ENCODE data around the gene KIF19. TPM values are rescaled to one million over a fixed set of nuclear protein-coding genes. Genes with fewer than 3 reads are reported as not detected.

KIF19 gene
- total and polyA plus RNA-seq, 2 of the 4 experiments (the other 2 are of a cell fraction): not detected

DNA sequence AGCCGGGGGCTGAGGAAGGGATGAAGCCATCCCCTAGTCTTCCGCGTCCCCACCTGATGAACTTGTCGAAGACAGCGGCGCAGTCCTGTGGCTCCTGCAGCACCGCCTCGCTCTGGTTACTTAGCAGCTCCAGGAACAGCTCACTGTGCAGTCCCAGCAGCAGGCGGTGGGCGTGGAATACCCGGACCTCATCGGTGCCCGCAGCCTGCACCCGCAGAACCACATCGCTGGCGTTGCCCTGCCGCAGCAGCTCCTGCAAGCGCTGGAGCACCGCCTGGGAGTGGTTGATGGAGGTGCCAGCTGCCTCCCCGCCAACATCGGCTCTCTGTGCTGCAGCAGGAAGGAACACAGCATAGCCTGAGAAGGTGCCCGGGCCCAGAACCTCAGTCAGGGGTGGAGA is 33.9 kb downstream of the KIF19 start:
- no peak overlapping the region for H3K9ac ChIP-seq (ENCODE audit: low read depth, low read length)
- no peak overlapping the region for H4K91ac ChIP-seq (ENCODE audit: insufficient read depth, low read depth, low read length)
- no peak overlapping the region for H3K14ac ChIP-seq (replicated peaks; ENCODE audit: low read depth, low read length)
- TF ChIP-seq, protein P1, sequence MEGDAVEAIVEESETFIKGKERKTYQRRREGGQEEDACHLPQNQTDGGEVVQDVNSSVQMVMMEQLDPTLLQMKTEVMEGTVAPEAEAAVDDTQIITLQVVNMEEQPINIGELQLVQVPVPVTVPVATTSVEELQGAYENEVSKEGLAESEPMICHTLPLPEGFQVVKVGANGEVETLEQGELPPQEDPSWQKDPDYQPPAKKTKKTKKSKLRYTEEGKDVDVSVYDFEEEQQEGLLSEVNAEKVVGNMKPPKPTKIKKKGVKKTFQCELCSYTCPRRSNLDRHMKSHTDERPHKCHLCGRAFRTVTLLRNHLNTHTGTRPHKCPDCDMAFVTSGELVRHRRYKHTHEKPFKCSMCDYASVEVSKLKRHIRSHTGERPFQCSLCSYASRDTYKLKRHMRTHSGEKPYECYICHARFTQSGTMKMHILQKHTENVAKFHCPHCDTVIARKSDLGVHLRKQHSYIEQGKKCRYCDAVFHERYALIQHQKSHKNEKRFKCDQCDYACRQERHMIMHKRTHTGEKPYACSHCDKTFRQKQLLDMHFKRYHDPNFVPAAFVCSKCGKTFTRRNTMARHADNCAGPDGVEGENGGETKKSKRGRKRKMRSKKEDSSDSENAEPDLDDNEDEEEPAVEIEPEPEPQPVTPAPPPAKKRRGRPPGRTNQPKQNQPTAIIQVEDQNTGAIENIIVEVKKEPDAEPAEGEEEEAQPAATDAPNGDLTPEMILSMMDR (conservative IDR thresholded peaks at IDR 0.05; ENCODE audit: low read depth, low read length): no peak
- TF ChIP-seq CEBPB (IDR thresholded peaks at IDR 0.05; ENCODE audit: low read depth, low read length) (no peak), MXI1 (IDR thresholded peaks at IDR 0.05; ENCODE audit: borderline replicate concordance, low read depth, low read length) (no peak), SMC3 (IDR thresholded peaks at IDR 0.05; ENCODE audit: low read depth, low read length) (no peak), MAFK (IDR thresholded peaks at IDR 0.05; ENCODE audit: low read depth, low read length) (no peak), RFX5 (IDR thresholded peaks at IDR 0.05; ENCODE audit: low read depth, low read length) (no peak), RCOR1 (IDR thresholded peaks at IDR 0.05; ENCODE audit: insufficient replicate concordance, low read length) (no peak), FOS (IDR thresholded peaks at IDR 0.05; ENCODE audit: low read depth, low read length) (no peak), CHD1 (IDR thresholded peaks at IDR 0.05; ENCODE audit: low read depth, low read length) (no peak), NFE2L2 (IDR thresholded peaks at IDR 0.05; ENCODE audit: low read depth, low read length) (no peak), POLR2A (IDR thresholded peaks at IDR 0.05; ENCODE audit: low read depth, low read length) (no peak), BHLHE40 (IDR thresholded peaks at IDR 0.05; ENCODE audit: low read depth, low read length) (no peak), MAZ (IDR thresholded peaks at IDR 0.05; ENCODE audit: borderline replicate concordance, low read depth, low read length) (no peak), RAD21 (IDR thresholded peaks at IDR 0.05; ENCODE audit: low read length) (no peak)
- TF ChIP-seq, protein P2, sequence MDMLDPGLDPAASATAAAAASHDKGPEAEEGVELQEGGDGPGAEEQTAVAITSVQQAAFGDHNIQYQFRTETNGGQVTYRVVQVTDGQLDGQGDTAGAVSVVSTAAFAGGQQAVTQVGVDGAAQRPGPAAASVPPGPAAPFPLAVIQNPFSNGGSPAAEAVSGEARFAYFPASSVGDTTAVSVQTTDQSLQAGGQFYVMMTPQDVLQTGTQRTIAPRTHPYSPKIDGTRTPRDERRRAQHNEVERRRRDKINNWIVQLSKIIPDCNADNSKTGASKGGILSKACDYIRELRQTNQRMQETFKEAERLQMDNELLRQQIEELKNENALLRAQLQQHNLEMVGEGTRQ (IDR thresholded peaks at IDR 0.05; ENCODE audit: low read depth, low read length): no peak
- TF ChIP-seq, protein P3, sequence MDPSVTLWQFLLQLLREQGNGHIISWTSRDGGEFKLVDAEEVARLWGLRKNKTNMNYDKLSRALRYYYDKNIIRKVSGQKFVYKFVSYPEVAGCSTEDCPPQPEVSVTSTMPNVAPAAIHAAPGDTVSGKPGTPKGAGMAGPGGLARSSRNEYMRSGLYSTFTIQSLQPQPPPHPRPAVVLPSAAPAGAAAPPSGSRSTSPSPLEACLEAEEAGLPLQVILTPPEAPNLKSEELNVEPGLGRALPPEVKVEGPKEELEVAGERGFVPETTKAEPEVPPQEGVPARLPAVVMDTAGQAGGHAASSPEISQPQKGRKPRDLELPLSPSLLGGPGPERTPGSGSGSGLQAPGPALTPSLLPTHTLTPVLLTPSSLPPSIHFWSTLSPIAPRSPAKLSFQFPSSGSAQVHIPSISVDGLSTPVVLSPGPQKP (IDR thresholded peaks at IDR 0.05; ENCODE audit: borderline replicate concordance, low read depth, low read length): no peak
- H2BK120ac ChIP-seq (ENCODE audit: low read depth, low read length): no peak overlapping the region
- H2BK5ac ChIP-seq (ENCODE audit: low read depth, low read length, poor library complexity, severe bottlenecking): no peak overlapping the region
- H3K4ac ChIP-seq (ENCODE audit: low read depth, low read length): no peak overlapping the region
- no peak overlapping the region for H3K4me3 ChIP-seq (ENCODE audit: insufficient read depth, low read depth, low read length)
- H4K5ac ChIP-seq (ENCODE audit: low read depth, low read length): no peak overlapping the region
- no peak overlapping the region for H2AK5ac ChIP-seq (ENCODE audit: low read depth, low read length)
- no peaks in the 10 kb centered on the region for H3K4me1 ChIP-seq (ENCODE audit: control insufficient read depth, insufficient read depth, low read length)
- ChIA-PET CTCF (interaction anchor here (0.6 kb wide), 1 partner anchor 8 kb away, joined by 3 read pairs; no protein-coding TSS in a partner anchor), POLR2A (ENCODE audit: unreplicated experiment) (no interaction called here)
- no peaks in the 10 kb centered on the region for H3K9me3 ChIP-seq (ENCODE audit: control insufficient read depth, insufficient read depth, low read length)
- no peak overlapping the region for H3K18ac ChIP-seq (ENCODE audit: low read depth, low read length)
- H3K9me1 ChIP-seq (ENCODE audit: insufficient read depth, low read length): no peaks in the 10 kb centered on the region
- WGBS, 2 experiments (ENCODE audit: extremely low coverage in 2 of 2, insufficient read length in 1 of 2): 80% methylated on average over 15 of the region's 22 CpGs; no CpG with 5 or more reads in 1 of the 2 experiments
- H3K4me2 ChIP-seq (ENCODE audit: low read depth, low read length): no peak overlapping the region
- dilution Hi-C loops (cut with HindIII; ENCODE audit: low sequenced_read_pairs, unreplicated experiment) (no loop called here), intact Hi-C loops (cut with micrococcal nuclease) (loop anchor here (5.0 kb wide), 1 partner anchor 153 kb away; no protein-coding TSS in a partner anchor), in situ Hi-C loops (cut with MboI; ENCODE audit: low sequenced_read_pairs) (no loop called here)
- H4K8ac ChIP-seq (ENCODE audit: low read depth in 2 of 2, low read length in 2 of 2): no peak overlapping the region
- peaks cover 11% of the 10 kb centered on the region; the same call in 1 of the 2 replicates for H3K27me3 ChIP-seq (ENCODE audit: control insufficient read depth, insufficient read depth, low read length)
- H2AK9ac ChIP-seq (replicated peaks; ENCODE audit: low read depth, low read length, poor library complexity): no peak overlapping the region
- H3K36me3 ChIP-seq (ENCODE audit: control insufficient read depth, insufficient read depth, low read length): no peaks in the 10 kb centered on the region
- DNase-seq (no peak), ATAC-seq (ENCODE audit: low read depth) (no peak)
- BruUV-seq (replicated peaks): no TSS peak
- H3K79me1 ChIP-seq (ENCODE audit: low read depth in 1 of 2, low read length in 2 of 2): no peaks in the 10 kb centered on the region
- no peak overlapping the region for H3K27ac ChIP-seq (ENCODE audit: insufficient read depth, low read length)
- no peak overlapping the region for H2BK20ac ChIP-seq (ENCODE audit: low read depth, low read length)
- no peak overlapping the region for H3K56ac ChIP-seq (ENCODE audit: extremely low read depth, insufficient read depth, low read length)
- H2AFZ ChIP-seq (replicated peaks; ENCODE audit: low read length, poor library complexity): no peak overlapping the region
- H3K23ac ChIP-seq (ENCODE audit: low read depth, low read length): no peak overlapping the region
- no peak overlapping the region for H2BK15ac ChIP-seq (ENCODE audit: low read depth, low read length)
- no peaks in the 10 kb centered on the region for H4K20me1 ChIP-seq (ENCODE audit: insufficient read depth, low read length)
